Neural crest cell (in vitro differentiated cells): ENCODE results near the gene CSF3R. TPM values are rescaled to one million over a fixed set of nuclear protein-coding genes. Genes with fewer than 3 reads are reported as not detected.

ENCODE experiments used
- DNase-seq: peaks from one replicate; pipeline ENCODE4 v3.0.0; 2021; ENCODE audit warnings: low read depth, mixed read lengths, low spot score
- H3K27ac Mint-ChIP-seq: one replicate; pipeline ENCODE4 v1.8.0; 2021; ENCODE audit warnings: mild to moderate bottlenecking, mixed read lengths; ENCODE audit not compliant: unreplicated experiment
- H3K27me3 Mint-ChIP-seq: 2 replicates; pipeline ENCODE4 v1.8.0; 2021; ENCODE audit warnings: low read depth, mild to moderate bottlenecking, mixed read lengths
- H3K36me3 Mint-ChIP-seq: 2 replicates; pipeline ENCODE4 v1.8.0; 2021; ENCODE audit warnings: low read depth, mild to moderate bottlenecking, mixed read lengths
- H3K4me1 Mint-ChIP-seq: 2 replicates; pipeline ENCODE4 v1.8.0; 2021; ENCODE audit warnings: mixed read lengths
- H3K4me3 Mint-ChIP-seq: one replicate; pipeline ENCODE4 v1.8.0; 2021; ENCODE audit warnings: mild to moderate bottlenecking, mixed read lengths
- H3K9me3 Mint-ChIP-seq: 2 replicates; pipeline ENCODE4 v1.8.0; 2021; ENCODE audit warnings: mixed read lengths
- total RNA-seq: library from RNA; stranded (reverse); gene quantifications from 2 replicates; pipeline ENCODE4 v1.2.1, GENCODE V29; 2021
- TF ChIP-seq, protein P1 (sequence below): fragments of 200-600 bp; sonication (generic); conservative IDR thresholded peaks from 2 replicates; pipeline ENCODE4 v1.5.0; 2021; ENCODE audit warnings: antibody characterized with exemption, mild to moderate bottlenecking

CSF3R gene
- total RNA-seq, 1 donor from 2014 or later = not detected

GRCh38 chr1:36446271-36446670 is 36.4 kb downstream of the CSF3R start:
- H3K4me3 Mint-ChIP-seq = no peak overlapping the region
- peak; percentile 36 for DNase-seq
- peaks cover 43% of the 10 kb centered on the region for H3K4me1 Mint-ChIP-seq
- no peaks in the 10 kb centered on the region for H3K36me3 Mint-ChIP-seq
- H3K9me3 Mint-ChIP-seq = no peaks in the 10 kb centered on the region
- H3K27me3 Mint-ChIP-seq = peaks cover 3% of the 10 kb centered on the region
- TF ChIP-seq, protein P1, sequence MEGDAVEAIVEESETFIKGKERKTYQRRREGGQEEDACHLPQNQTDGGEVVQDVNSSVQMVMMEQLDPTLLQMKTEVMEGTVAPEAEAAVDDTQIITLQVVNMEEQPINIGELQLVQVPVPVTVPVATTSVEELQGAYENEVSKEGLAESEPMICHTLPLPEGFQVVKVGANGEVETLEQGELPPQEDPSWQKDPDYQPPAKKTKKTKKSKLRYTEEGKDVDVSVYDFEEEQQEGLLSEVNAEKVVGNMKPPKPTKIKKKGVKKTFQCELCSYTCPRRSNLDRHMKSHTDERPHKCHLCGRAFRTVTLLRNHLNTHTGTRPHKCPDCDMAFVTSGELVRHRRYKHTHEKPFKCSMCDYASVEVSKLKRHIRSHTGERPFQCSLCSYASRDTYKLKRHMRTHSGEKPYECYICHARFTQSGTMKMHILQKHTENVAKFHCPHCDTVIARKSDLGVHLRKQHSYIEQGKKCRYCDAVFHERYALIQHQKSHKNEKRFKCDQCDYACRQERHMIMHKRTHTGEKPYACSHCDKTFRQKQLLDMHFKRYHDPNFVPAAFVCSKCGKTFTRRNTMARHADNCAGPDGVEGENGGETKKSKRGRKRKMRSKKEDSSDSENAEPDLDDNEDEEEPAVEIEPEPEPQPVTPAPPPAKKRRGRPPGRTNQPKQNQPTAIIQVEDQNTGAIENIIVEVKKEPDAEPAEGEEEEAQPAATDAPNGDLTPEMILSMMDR = peak; percentile 49
- no peak overlapping the region for H3K27ac Mint-ChIP-seq

DNA sequence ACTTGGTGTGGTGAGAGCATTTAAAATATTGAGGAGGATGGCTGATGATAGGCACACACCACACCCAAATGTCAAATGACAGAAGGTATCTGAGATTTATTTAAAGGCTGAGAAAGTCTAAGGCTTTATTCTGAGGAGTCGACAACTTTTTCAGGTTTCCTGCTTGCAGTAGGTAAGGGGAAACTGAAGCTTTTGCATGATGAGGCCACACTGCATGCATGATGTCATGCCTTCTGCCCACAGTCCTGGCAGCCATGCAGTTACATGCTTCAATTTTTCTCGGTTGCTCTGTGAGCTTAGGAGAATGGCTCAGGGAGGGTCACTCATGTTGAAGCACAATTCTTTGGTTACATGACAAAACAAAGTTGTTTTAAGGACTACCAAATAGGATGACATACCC is 39.4 kb downstream of the CSF3R start:
- H3K9me3 Mint-ChIP-seq = no peaks in the 10 kb centered on the region
- no peak overlapping the region for H3K4me3 Mint-ChIP-seq
- H3K27ac Mint-ChIP-seq = no peak overlapping the region
- TF ChIP-seq, protein P1 = no peak
- no peak for DNase-seq
- peaks cover 33% of the 10 kb centered on the region for H3K4me1 Mint-ChIP-seq
- H3K36me3 Mint-ChIP-seq = no peaks in the 10 kb centered on the region
- no peaks in the 10 kb centered on the region for H3K27me3 Mint-ChIP-seq

- Mint-ChIP-seq H3K9me3 (no peaks in the 10 kb centered on the region), H3K27ac (no peak overlapping the region), H3K27me3 (no peaks in the 10 kb centered on the region), H3K4me1 (peaks cover 32% of the 10 kb centered on the region), H3K36me3 (no peaks in the 10 kb centered on the region), H3K4me3 (no peak overlapping the region)
- no peak for DNase-seq
- TF ChIP-seq, protein P1 = no peak
These were observed 40.4 kb downstream of the CSF3R start for GRCh38 chr1:36442337-36442736.

DNA sequence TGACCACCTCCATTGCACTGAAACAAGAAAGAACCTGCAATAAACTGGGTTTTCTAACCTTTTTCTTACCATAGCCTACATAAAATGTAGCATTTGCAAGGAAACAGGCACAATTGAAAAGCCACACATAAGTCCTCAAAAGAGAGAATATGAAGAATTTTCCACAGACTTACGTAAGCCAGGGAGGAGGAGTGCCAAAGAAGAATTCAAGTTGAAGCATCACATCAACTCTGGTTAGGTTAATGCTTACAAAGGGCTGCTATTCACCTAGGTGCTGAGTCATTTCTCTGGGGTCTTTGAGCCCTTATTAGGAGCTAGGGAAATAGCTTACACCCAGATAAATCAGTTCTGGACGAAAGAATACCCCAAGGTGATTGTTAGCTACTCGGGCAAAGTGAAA is 42.1 kb downstream of the CSF3R start:
- Mint-ChIP-seq H3K27ac (peak overlapping the region; percentile 37), H3K4me3 (no peak overlapping the region), H3K4me1 (peaks cover 22% of the 10 kb centered on the region), H3K9me3 (no peaks in the 10 kb centered on the region), H3K27me3 (no peaks in the 10 kb centered on the region), H3K36me3 (no peaks in the 10 kb centered on the region)
- TF ChIP-seq, protein P1 = no peak
- DNase-seq = no peak

- Mint-ChIP-seq H3K27me3 (no peaks in the 10 kb centered on the region), H3K4me1 (peaks cover 22% of the 10 kb centered on the region), H3K36me3 (no peaks in the 10 kb centered on the region), H3K9me3 (no peaks in the 10 kb centered on the region), H3K4me3 (no peak overlapping the region), H3K27ac (no peak overlapping the region)
- TF ChIP-seq, protein P1 = no peak
- no peak for DNase-seq
These were observed 42.7 kb downstream of the CSF3R start for GRCh38 chr1:36440044-36440443.

- Mint-ChIP-seq H3K27me3 (no peaks in the 10 kb centered on the region), H3K4me1 (peaks cover 12% of the 10 kb centered on the region), H3K27ac (no peak overlapping the region), H3K9me3 (no peaks in the 10 kb centered on the region), H3K36me3 (no peaks in the 10 kb centered on the region), H3K4me3 (no peak overlapping the region)
- TF ChIP-seq, protein P1 = no peak
- no peak for DNase-seq
These were observed 44.0 kb downstream of the CSF3R start for GRCh38 chr1:36438715-36439114.
